SK-N-SH treated with all-trans-retinoic acid at 6 μM for 48 hours (cell line): ENCODE results near the gene CALN1.

ENCODE experiments used
- POU6F1 ChIP-seq: fragments of 250-450 bp; sonication (Bioruptor Pico); IDR thresholded peaks from 2 replicates; pipeline ENCODE4 v1.8.0; 2021; ENCODE audit warnings: low read depth, mild to moderate bottlenecking, moderate library complexity, borderline replicate concordance
- PPARA ChIP-seq: fragments of 250-450 bp; sonication (Bioruptor Pico); IDR thresholded peaks from 2 replicates; pipeline ENCODE4 v1.5.0; 2020; ENCODE audit warnings: mild to moderate bottlenecking, borderline replicate concordance
- SNAI2 ChIP-seq: fragments of 250-450 bp; sonication (Bioruptor Pico); IDR thresholded peaks from 2 replicates; pipeline ENCODE4 v1.5.0; 2020; ENCODE audit warnings: mild to moderate bottlenecking, moderate library complexity
- TCF4 ChIP-seq: fragments of 250-450 bp; sonication (Bioruptor Pico); IDR thresholded peaks from 2 replicates; pipeline ENCODE4 v1.8.0; 2021; ENCODE audit warnings: mild to moderate bottlenecking, moderate library complexity, borderline replicate concordance
- TF ChIP-seq, protein P1 (sequence below): fragments of 250-450 bp; sonication (Bioruptor Pico); IDR thresholded peaks from 2 replicates; pipeline ENCODE4 v1.8.0; 2020; ENCODE audit warnings: mild to moderate bottlenecking, moderate library complexity, borderline replicate concordance

- TF ChIP-seq PPARA (no peak), SNAI2 (CRISPR knock-in tag) (no peak), TCF4 (CRISPR knock-in tag) (no peak), POU6F1 (no peak)
- TF ChIP-seq, protein P1, sequence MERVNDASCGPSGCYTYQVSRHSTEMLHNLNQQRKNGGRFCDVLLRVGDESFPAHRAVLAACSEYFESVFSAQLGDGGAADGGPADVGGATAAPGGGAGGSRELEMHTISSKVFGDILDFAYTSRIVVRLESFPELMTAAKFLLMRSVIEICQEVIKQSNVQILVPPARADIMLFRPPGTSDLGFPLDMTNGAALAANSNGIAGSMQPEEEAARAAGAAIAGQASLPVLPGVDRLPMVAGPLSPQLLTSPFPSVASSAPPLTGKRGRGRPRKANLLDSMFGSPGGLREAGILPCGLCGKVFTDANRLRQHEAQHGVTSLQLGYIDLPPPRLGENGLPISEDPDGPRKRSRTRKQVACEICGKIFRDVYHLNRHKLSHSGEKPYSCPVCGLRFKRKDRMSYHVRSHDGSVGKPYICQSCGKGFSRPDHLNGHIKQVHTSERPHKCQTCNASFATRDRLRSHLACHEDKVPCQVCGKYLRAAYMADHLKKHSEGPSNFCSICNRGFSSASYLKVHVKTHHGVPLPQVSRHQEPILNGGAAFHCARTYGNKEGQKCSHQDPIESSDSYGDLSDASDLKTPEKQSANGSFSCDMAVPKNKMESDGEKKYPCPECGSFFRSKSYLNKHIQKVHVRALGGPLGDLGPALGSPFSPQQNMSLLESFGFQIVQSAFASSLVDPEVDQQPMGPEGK (CRISPR knock-in tag), result no peak
Measured at GRCh38 chr7:71753956-71754664, 658.0 kb downstream of the CALN1 start.
